Measurements from ENCODE around the gene KAT2B. TPM values are rescaled to one million over a fixed set of nuclear protein-coding genes. Genes with fewer than 3 reads are reported as not detected.

KAT2B gene
- total and polyA plus RNA-seq, 2 of the 8 experiments (the other 6 are each of a cell fraction or from before 2014, with no cell fraction given) = 0.24 to 0.91 TPM

- TF ChIP-seq CTCF (IDR thresholded peaks at IDR 0.05; ENCODE audit: control extremely low read depth in 1 of 3, insufficient read depth in 1 of 3, low read depth in 1 of 3, low read length in 3 of 3) (no peak), SP4 (IDR thresholded peaks at IDR 0.05; ENCODE audit: low read length) (no peak), ASH2L (IDR thresholded peaks at IDR 0.05; ENCODE audit: low read length) (no peak)
Measured at GRCh38 chr3:20140881-20141280, 100.6 kb downstream of the KAT2B start (continued).
